NCI-H1930 (cell line): Measurements from ENCODE around the gene TWIST2.

Source experiments
- DNase-seq, 2 experiments: peaks; one replicate each; lab custom pipeline; 2025; lab: John Stamatoyannopoulos, UW

Gene TWIST2

DNA sequence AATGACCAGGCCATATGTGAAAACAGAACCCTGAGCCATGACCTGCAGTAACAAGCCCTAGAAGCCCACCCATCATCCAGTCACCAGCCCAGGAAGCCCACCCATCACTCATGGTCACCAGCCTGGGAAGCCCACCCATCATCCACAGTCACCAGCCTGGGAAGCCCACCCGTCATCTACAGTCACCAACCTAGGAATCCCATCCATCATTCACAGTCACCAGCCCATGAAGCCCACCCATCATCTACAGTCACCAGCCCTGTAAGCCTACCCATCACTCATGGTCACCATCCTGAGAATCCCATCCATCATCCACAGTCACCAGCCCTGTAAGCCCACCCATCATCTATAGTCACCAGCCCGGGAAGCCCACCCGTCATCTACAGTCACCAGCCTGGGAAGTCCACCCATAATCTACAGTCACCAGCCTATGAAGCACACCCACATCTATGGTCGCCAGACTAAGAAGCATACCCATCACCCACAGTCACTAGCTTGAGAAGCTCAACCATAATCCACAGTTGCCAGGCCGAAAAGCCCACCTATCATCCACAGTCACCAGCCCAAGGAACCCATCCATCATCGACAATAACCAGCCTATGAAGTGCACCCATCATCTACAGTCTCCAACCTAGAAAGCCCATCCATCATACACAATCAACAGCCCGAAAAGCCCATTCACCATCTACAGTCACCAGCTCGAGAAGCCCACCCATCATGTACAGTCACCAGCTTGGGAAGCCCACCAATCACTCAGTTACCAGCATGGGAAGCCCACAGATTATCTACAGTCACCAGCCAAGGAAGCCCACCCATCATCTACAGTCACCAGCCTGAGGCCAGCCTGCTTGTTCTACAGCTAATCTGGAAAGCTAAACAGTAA, 91.9 kb downstream of the TWIST2 start:
- DNase-seq = no peak

DNA sequence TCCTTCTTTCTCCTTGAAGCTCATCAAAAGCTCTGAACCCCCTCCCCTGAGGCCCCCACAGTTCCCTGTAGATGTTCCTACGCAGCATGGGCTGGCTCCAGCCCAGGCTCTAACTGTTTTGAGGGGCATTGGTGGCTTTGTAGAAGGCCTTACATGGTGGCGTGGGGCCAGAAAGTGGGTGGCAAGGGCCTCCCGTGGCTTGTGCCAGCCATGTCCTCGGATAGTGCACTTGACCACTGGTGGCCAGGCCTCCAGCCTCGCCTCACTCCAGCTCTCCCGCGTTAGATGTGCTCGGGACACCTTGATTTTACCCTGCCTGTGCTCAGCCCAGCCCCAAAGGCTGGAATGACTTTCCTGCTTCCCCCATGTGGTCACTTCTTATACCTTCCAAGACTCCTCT, 92.9 kb downstream of the TWIST2 start:
- no peak for DNase-seq

DNA sequence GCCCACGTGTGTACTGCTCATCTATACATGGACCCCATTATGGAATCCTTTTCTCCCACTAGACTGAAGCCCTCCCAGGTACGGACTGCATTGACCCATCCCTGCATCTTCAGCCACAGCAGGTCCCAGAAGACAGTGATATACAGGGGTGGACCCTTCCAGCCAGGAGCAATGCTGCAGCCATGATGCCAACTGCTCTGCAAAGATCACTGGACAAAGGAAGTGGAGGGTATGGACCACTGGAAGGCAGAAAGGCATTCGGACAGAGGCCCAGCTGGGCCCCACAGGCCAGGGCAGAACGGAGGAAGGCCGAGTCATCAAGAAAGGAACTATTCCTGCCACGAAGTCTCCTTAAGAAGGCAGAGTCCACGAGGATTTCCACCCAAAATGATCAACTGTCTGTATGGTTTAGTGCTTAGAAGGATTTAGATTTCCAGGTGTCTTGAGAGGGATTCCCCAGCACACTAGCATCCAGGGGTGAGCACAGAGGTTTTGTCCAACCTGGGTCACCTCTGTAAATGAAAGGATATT, 93.4 kb downstream of the TWIST2 start:
- DNase-seq = no peak

DNA sequence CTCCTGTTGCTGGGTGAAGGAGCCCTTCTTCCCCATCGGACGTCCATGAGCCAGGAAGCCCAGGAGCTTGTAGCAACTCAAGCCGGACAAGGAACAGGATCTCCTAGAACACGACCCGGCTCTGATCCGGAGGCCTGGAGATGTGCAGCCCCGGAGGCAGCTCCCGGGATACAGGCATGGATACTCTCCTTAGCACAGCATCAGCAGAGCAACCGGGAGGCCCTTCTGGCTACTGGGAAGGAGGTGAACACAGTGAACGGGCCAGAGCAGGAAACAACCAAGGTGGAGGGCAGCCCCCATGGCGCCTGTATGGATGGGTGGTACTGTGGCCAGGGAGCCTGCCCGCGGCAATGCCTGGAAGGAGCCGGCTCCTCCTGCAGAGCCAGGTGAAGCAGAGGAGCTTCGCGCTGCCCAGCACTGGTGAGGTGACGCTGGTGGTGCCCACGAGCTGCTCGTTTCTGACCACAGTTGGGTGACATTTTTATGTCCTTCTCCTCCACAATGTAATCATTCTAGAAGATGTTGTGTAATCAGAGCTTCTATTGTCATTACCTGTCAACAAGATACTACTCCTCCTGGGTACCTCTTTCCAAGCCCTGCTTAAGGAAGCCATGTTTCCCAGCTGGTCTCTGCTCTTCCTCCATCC, 94.3 kb downstream of the TWIST2 start:
- no peak for DNase-seq

DNA sequence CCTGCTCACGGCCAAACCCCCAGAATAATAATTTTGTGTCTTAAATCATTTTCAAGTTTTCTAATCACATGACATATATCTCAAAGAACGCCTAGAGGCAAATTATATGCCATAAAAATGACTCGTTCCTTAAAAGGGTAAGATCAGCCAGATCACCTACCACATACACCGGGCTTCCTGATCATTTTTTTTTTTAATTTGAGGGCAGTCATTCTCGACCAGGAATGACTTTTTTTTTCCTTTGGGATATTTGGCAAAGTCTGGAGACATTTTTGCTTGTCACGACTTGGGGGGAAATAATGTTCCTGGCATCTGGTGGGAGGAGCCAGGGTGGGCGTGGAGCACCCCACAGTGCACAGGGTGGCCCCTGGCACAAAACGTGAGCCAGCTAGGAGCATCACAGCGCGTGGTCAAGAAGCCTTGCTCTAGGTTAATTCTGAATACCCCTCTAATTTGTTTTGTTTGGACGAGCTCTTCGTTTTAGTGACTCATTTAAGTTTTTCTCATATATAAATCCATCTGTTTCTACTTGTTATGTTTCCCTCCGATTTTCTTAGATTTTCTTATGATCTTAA, 94.9 kb downstream of the TWIST2 start:
- no peak for DNase-seq

DNA sequence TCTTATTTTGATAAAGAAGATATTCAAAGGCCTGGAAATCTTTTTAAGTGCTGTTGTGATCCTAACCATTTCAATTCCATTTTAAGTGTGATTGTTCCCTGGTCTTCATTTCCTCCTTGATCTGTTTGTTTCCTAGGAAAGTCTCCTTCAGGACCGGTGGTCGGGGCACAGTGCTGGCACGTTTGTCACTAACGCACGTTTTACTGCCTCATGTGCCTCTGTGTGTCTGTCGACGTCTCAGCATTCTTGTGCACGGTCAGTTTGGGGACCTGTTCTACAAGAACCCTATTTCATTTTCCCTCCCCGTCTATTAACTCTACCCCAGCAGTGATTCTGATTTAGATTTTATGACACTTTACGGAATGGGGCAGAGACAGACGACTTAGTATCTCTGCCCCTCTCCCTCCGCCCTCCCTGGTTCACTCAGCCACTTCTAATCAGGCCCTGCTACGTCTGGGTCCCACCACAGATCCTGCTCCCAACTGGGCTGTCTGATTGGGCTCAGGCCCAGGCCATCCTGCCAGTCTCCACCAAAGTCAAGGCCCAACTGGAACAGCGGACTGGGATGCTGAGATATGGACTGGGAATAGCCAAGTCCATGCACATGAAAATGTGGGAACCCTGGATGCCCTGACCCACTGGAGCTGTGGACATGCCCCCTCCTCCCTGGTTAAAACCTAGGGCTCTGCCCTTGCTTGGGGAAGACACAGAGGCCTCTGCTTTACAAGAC, 95.6 kb downstream of the TWIST2 start:
- no peak for DNase-seq

DNA sequence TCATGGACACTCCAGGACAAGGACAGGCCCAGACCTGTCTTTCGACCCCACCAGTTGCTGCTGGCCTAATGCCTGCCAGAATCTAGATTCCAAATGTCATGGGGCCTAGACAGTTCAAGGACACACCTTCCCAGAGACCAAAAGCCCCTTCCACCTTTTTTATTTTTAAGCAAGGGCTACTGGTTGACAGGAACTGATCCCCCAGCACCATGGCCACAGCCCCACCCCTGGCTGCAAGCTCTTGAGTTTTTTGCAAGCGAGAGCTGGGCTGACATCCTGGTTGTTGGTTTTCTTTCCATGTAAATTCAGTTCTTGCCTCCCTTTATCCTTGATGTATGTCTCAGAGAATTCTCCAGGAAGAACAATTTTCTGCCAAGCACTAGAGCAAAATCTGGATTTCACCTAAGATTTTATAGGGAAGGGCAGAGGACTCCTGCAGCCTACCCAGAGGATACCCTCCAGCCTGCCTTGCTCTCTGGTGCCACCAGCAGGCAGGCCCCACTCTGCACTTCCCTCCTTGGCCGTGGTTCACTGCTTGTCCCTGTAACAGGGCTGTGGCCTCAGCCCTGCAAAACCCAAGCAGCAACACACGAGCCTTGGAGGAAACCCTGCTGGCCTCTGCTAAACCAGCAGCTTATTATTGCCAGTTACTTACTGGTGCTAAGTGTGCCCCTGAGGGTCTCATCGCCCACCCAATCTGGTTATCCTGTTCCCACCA, 97.7 kb downstream of the TWIST2 start:
- DNase-seq = no peak

DNA sequence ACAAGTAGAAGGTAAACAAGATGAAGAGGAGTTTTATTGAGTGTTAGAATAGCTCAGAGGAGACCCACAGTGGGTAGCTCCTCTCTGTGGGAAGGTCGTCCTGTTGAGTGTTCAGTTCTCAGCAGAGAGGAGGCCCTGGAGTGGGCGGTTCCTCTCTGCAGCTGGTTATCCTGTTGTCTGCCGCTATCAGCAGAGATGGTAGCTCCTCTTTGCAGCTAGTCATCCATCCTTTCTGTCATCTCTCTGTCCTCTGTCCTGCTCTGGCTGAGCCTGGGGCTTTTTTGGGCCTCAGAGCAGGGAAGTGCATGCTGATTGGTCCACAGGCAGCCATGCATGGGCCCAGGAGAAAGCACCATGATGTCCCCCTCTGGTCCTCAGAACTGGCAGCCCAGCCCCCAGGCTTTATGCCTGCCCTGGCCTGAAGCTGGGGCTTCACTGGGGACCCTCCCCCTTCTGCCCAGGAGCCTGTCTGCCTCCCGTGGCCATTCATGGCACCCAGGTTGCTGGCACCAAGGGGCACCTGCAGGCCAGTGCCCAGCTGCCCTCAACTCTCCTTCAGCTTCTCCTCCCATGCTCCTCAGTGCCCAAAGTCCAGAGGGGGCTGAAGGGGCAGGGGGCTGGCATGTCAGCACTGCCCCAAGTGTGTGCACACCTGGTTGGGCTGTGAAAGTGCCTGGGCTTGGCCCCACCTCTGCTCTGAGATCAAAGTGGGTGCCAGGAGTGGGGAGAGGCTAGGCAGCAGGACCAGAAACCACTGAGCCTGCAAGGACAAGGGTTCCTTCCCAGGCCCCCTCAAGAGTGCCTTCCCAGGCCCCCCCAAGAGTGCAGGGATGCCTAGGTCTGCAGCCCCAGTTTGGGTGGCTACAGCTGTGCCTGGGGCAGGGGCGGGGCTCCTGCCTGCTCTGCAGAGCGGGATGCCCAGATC, 98.7 kb downstream of the TWIST2 start:
- no peak for DNase-seq

DNA sequence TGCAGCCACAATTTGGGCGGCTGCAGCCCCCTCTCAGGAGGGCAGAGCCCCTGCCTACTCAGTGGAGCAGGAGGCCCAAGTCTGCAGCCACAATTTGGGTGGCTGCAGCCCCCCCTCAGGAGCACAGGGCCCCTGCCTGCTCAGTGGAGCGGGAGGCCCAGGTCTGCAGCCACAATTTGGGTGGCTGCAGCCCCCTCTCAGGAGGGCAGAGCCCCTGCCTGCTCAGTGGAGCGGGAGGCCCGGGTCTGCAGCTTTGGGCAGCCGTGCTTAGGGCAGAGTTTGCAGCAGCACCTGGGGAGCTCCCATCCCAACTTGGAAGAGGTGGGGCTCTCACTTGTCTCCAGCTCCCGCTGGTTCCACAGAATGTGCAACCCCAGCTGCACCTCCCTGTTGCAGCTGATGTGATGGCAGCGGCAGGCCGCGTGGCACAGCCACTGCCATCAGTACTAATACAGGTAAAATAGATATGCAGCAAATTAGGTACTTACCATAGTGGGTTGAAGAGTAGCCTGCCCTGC, 99.4 kb downstream of the TWIST2 start:
- no peak for DNase-seq

DNA sequence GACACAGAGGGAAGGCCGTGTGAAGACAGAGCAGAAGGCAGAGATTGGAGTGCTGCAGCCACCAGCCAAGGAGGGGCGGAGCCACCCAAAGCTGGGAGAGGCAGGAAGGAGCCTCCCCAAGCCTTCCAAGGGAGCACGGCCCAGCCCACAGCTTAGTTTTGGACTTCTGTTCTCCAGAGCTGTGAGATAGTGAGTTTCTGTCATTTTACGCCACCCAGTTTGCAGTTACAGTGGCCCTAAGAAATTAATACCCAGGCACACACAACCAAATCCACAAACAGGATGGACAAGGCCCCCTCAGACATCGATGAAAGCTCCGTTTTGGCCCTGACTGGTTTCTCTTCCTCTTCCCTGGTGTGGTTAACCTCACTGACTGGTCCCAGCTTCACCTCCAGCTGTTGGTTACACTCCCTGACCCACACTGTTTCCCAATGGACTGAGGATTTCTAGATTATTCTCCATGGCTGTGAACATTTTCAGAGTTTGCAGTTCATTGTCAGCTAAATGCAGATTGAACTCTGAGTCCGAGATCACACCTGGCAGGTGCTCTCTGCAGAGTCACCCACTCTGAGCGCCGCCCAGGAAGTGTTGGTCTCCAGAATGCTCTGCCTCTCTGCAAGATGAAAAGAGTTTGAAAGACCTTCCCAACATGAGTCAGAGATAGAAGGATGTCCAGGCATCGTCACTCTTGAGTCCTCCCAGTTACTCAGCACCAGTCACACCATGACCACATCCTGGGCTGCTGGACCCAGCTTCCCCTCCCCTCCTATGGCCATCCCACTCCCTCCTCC, 100.2 kb downstream of the TWIST2 start:
- no peak for DNase-seq

DNA sequence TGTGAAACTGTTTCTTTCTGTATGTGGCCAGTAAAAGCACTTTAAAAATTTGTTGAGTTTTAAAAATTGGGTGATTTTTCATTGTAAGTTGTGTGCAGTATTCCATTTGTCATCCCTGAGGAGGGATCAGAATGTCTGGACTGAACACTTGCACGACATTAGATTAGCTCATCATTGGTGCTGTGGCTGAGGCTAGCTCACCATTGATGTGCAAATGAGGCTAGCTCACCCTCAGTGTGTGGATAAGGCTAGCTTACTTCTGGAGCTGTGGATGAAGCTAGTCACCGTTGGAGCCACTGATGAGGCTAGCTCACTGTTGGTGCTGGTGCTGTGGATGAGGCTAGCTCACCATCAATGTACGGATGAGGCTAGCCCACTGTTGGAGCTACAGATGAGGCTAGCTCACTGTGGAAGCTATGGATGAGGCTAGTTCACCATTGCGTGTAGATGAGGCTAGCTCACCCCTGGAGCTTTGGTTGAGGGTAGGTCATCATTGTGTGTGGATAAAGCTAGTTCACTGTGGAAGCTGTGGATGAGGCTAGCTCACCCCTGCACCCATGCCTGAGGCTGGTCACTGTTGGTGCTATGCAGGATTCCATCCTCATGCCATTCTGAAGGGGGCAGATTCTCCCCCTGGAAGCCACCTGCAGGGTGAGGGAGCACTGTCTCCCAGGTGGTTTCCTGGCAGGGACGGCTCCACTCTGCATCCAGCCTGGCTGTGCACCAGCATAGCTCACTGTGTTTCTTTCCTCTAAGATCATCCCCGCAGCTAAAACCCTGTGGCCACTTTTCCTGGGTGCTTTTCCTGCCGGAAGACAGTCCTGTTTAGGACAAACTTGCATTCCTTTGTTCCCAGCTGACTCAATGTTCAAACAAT, 101.1 kb downstream of the TWIST2 start:
- DNase-seq = no peak

DNA sequence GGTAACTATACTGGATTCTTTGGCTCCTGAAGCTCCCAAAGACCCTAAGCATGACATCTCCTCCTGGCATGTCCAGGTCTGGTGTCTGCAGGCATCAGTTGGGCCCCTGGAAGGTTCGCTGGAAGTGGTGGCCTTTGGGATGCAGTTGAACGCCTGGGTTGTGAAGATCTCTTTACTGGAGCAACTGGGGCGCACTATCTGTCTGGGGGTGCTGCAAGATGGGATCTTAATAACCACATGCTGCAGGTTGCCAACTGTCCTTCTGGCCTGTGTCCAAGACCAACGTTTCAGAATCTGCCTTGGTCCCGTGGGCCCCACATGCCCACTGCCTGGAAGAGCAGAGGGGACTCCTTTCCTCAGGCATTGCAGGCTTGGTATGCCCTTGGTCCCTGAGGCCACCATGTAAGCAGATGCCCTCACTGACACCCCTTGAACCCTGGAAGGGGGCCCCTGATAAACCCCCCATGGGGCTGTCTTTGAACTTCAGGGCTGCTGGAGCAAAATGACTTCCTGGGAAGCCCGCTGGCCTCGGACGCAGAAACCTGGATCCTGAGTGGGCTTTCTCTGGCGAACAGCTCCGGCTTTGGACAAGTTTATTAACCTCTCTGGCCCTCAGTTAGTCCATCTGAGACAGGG, 101.9 kb downstream of the TWIST2 start:
- DNase-seq = no peak

DNA sequence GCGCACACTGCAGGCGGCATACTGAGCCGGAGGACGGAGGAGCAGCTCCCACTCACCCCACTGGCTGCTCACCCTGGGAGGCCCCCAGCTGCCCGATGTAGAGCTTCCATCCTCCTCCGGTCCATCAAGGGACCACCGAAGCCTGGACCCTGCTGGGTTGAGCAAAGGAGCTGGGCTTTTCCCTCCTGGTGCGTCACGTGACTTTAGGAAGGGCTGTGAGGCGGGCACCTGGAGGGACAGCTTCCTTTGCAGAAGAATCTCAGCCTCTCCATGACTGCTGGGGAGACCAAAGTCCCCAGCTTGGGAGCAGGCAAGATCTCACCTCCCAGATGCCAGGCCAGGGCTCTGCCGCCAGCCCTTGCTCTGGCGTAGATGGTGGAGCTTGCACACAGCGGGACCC, 102.7 kb downstream of the TWIST2 start:
- no peak for DNase-seq

DNA sequence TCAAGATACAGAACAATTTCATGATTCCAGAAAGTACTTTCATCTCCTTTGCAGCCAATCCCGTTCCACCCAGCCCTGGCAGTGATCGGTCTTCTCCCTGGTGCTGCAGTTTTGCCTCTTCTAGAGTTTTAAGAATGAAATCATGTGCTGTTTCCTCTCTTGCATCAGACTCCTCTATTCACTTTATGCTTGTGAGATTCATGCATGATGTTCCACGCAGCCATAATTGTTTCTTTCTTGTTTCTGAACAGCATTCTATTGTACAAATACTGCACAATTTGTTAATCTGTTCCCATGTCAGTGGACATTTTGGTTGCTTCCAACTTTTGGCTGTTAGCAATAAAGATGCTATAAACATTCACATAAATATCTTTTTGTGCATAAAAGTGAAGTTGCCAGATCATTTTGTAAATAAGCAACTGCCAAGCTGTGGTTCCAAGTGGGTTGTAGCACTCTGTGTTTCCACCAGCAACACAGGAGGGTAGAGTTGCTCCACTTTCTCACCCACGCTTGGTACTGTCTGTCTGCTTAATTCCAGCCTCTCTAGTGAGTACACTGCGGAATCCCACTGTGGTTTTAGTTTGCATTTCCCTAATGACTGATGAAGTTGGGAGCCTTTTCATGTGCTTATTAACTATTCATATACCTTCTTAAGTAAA, 104.5 kb downstream of the TWIST2 start:
- no peak for DNase-seq

DNA sequence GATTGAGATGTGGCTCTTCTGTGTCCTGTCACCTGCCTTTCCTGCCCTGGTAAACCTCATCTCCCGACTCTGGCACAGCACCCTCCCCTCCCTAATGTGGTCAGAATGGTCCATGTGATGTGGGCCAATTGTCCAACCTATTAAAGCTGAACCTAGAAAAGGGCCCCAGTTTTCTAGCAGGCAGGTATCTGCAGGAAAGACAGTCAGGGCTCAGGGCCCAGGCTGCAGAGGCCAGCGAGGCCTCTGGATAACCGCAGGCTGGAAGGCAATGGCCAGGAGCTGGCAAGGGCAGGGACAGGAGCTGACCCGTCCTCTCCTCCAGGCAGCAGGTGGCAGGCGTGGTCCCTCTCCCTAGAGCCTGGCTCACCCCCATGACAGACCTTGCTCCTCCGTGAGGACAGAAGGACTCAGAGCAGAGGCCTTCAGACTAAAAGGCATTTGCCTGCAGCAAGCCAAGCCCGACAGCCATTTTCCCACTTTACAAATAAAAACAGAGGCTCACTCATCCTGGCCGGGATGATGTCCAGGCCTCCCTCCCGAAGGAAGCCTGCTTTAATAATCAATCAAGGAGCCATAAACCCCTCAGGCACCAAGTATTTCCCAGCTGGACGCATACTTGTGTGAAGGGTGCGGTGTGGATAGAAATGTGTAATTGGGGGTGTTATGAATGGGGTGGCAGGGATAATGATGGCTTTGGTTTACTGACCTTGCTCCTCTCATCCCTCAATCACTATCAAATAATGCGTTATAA, 107.1 kb downstream of the TWIST2 start:
- DNase-seq = no peak

DNA sequence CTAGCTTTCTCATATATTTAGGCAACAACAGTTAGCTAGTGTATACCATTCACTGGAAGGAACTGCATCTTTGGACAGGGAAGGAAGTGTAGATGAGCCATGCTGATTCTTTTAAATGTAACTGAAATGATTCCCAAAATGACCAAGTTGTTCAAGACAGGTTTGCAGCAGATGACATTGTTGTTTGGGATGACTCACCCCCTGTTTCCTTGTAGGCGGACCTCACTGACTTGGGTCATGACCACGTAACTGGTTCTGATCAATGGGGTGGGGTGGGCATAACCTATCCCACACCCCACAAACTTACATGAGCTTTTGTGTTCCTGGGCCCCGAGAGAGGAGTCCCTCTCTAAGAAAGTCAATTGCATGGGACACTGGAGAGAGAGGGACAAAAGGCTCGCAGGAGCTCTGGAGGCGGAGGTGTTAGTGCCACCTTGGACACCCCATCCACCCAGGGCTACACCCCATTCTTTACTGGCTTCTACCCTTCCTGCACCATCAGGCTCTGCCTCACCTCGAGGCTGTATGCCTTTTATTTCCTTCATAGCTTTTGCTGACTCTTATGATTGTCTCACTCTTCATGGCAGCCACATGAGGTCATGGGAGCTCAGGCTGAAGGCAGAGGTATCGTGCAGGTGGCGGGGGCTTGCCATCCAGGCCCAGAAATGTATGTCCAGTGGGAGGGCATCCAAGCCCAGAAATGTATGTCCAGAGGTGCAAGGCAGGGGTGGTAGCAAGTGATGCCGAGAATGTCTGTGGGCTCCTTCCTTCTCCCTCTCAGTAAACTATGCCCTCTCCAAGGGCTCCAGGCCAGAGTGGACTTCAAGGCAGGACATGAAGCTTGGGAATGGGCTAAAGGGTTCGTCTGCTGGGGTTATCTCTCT, 108.0 kb downstream of the TWIST2 start:
- DNase-seq = no peak
